ENCODE results near the gene AHRR. TPM values are rescaled to one million over a fixed set of nuclear protein-coding genes. Genes with fewer than 3 reads are reported as not detected.

Gene AHRR
- total and polyA plus RNA-seq, 10 of the 15 experiments (the other 5 are each of a cell fraction or from before 2014, with no cell fraction given), result 0.90 to 35.2 (median 19.2) TPM

GRCh38 chr5:351921-352245 is 30.4 kb downstream of the AHRR start:
- RAD21 ChIA-PET (ENCODE audit: unreplicated experiment), result no interaction called here
- SMC1A ChIA-PET (ENCODE audit: uncharacterized antibody, unreplicated experiment), result interaction anchor here (0.9 to 1.0 kb wide), 3 partner anchors 8 to 13 kb away, joined by 3 read pairs; no protein-coding TSS in a partner anchor
- in situ Hi-C loops (cut with MboI), result no loop called here

More at GRCh38 chr5:351921-352245, 30.4 kb downstream of the AHRR start:
- no TSS peak for BruUV-seq (replicated peaks)
- no peak for ATAC-seq
- no peak overlapping the region for H2AFZ ChIP-seq (ENCODE audit: control insufficient read depth, low read depth, low read length)
- H3K4me3 ChIP-seq, result no peak overlapping the region
- ChIA-PET POLR2A (no interaction called here), CTCF (interaction anchor here (1.2 kb wide), 1 partner anchor 31 kb away, joined by 4 read pairs; no protein-coding TSS in a partner anchor)
- 67% methylated on average over 4 of the region's 4 CpGs for WGBS (ENCODE audit: insufficient coverage, insufficient replicate concordance, low lambda C conversion rate, missing lambda C conversion rate)
- H3K9me3 ChIP-seq (replicated peaks; ENCODE audit: control insufficient read depth, insufficient read depth, low read length), result no peaks in the 10 kb centered on the region; the same call in 1 of the 3 replicates
- no peaks in the 10 kb centered on the region; the same call in 1 of the 2 replicates for H4K20me1 ChIP-seq (ENCODE audit: control insufficient read depth, insufficient read depth)
- FAIRE-seq, result no peak
- intact Hi-C loops (cut with micrococcal nuclease; ENCODE audit: unreplicated experiment), result no loop called here
- H3K27ac ChIP-seq (ENCODE audit: control insufficient read depth, insufficient read depth), result no peak overlapping the region
- H3K79me2 ChIP-seq (ENCODE audit: control insufficient read depth, insufficient read depth, low read length), result peaks cover 32% of the 10 kb centered on the region
- no peak overlapping the region for H3K4me2 ChIP-seq (ENCODE audit: control insufficient read depth, insufficient read depth)
- peaks cover 20 to 39% of the 10 kb centered on the region in 2 experiments; a peak in 3 of 4 replicates for H3K36me3 ChIP-seq (ENCODE audit: control insufficient read depth in 2 of 2, insufficient read depth in 2 of 2, low read length in 1 of 2)
- H3K9ac ChIP-seq (ENCODE audit: control insufficient read depth, insufficient read depth, low read length), result no peak overlapping the region
- TF ChIP-seq REST (IDR thresholded peaks at IDR 0.05; ENCODE audit: low read depth, low read length), result no peak
- no peak for TF ChIP-seq TCF7 (IDR thresholded peaks at IDR 0.05; ENCODE audit: borderline replicate concordance)
- TF ChIP-seq JUNB (IDR thresholded peaks at IDR 0.05), result no peak
- TF ChIP-seq MYB (IDR thresholded peaks at IDR 0.05; ENCODE audit: borderline replicate concordance, low read depth, low read length), result no peak
- no peak for TF ChIP-seq CHD1 (IDR thresholded peaks at IDR 0.05; ENCODE audit: low read depth, low read length)
- TF ChIP-seq SMAD1 (IDR thresholded peaks at IDR 0.05; ENCODE audit: low read depth, partially characterized antibody), result no peak
- TF ChIP-seq ZBED1 (IDR thresholded peaks at IDR 0.05; ENCODE audit: borderline replicate concordance), result no peak
- no peak for TF ChIP-seq DPF2 (IDR thresholded peaks at IDR 0.05)
- no peak for TF ChIP-seq ZSCAN29 (IDR thresholded peaks at IDR 0.05)
- TF ChIP-seq SPI1 (IDR thresholded peaks at IDR 0.05; ENCODE audit: borderline replicate concordance, insufficient read depth, low read depth, low read length), result no peak
- no peak for TF ChIP-seq CUX1 (IDR thresholded peaks at IDR 0.05; ENCODE audit: insufficient replicate concordance, low read depth, low read length)
- no peak for TF ChIP-seq FOXK2 (IDR thresholded peaks at IDR 0.05)
- no peak for TF ChIP-seq TCF12 (IDR thresholded peaks at IDR 0.05; ENCODE audit: low read depth, low read length)
- TF ChIP-seq EZH2 (IDR thresholded peaks at IDR 0.05; ENCODE audit: borderline replicate concordance, control insufficient read depth, low read depth, low read length), result no peak
- no peak for TF ChIP-seq YBX1 (IDR thresholded peaks at IDR 0.05)
- TF ChIP-seq, protein P1, sequence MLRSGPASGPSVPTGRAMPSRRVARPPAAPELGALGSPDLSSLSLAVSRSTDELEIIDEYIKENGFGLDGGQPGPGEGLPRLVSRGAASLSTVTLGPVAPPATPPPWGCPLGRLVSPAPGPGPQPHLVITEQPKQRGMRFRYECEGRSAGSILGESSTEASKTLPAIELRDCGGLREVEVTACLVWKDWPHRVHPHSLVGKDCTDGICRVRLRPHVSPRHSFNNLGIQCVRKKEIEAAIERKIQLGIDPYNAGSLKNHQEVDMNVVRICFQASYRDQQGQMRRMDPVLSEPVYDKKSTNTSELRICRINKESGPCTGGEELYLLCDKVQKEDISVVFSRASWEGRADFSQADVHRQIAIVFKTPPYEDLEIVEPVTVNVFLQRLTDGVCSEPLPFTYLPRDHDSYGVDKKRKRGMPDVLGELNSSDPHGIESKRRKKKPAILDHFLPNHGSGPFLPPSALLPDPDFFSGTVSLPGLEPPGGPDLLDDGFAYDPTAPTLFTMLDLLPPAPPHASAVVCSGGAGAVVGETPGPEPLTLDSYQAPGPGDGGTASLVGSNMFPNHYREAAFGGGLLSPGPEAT (IDR thresholded peaks at IDR 0.05; ENCODE audit: low read depth), result no peak
- no peaks in the 10 kb centered on the region for H3K27me3 ChIP-seq (replicated peaks in 1 of 2; ENCODE audit: control insufficient read depth in 2 of 2, insufficient read depth in 2 of 2, low read length in 1 of 2)
- H3K4me1 ChIP-seq (ENCODE audit: control insufficient read depth, insufficient read depth, low read length), result peaks cover 4% of the 10 kb centered on the region
- no peak for DNase-seq (ENCODE audit: low read depth, low spot score)

All from GM12878 (cell line).